ENCODE measurements around the gene KLF2.

DNA sequence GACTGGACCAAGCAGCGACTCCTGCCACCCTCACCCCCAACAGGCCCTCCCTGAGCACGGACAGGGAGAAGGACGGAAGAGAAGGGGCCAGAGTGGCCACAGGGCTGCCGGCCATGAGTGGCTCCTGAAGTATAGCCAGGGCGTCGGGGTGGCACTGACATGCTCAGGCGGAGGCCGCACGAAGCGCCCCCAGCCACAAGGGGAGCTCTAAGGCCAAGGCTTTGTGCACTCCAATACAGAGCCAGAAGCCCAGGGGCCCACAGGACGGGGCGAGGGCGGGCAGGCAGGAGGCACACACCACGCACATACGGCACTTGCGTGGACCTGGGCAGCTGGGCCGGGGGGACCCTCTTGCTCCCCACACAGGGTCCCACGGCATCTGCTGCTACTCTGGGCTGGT is 52.0 kb downstream of the KLF2 start:
- TF ChIP-seq, protein P1, sequence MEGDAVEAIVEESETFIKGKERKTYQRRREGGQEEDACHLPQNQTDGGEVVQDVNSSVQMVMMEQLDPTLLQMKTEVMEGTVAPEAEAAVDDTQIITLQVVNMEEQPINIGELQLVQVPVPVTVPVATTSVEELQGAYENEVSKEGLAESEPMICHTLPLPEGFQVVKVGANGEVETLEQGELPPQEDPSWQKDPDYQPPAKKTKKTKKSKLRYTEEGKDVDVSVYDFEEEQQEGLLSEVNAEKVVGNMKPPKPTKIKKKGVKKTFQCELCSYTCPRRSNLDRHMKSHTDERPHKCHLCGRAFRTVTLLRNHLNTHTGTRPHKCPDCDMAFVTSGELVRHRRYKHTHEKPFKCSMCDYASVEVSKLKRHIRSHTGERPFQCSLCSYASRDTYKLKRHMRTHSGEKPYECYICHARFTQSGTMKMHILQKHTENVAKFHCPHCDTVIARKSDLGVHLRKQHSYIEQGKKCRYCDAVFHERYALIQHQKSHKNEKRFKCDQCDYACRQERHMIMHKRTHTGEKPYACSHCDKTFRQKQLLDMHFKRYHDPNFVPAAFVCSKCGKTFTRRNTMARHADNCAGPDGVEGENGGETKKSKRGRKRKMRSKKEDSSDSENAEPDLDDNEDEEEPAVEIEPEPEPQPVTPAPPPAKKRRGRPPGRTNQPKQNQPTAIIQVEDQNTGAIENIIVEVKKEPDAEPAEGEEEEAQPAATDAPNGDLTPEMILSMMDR (IDR thresholded peaks at IDR 0.05; ENCODE audit: borderline replicate concordance, extremely low read depth, low read length, poor library complexity, severe bottlenecking), result peak; percentile 68
- no peak for TF ChIP-seq EZH2 (IDR thresholded peaks at IDR 0.05; ENCODE audit: borderline replicate concordance, low read depth, low read length, severe bottlenecking)
